WI38 (cell line): ENCODE data around the gene GGA2.

Experiments used
- H3K4me3 ChIP-seq: 2 replicates; pipeline ENCODE4 v1.5.1; 2011; ENCODE audit warnings: low read depth, mild to moderate bottlenecking, control low read depth, low read length
- CTCF ChIP-seq: IDR thresholded peaks from 2 replicates; pipeline ENCODE4 v1.5.1; 2012; ENCODE audit warnings: low read depth, mild to moderate bottlenecking, control low read depth, low read length

GGA2 gene

DNA sequence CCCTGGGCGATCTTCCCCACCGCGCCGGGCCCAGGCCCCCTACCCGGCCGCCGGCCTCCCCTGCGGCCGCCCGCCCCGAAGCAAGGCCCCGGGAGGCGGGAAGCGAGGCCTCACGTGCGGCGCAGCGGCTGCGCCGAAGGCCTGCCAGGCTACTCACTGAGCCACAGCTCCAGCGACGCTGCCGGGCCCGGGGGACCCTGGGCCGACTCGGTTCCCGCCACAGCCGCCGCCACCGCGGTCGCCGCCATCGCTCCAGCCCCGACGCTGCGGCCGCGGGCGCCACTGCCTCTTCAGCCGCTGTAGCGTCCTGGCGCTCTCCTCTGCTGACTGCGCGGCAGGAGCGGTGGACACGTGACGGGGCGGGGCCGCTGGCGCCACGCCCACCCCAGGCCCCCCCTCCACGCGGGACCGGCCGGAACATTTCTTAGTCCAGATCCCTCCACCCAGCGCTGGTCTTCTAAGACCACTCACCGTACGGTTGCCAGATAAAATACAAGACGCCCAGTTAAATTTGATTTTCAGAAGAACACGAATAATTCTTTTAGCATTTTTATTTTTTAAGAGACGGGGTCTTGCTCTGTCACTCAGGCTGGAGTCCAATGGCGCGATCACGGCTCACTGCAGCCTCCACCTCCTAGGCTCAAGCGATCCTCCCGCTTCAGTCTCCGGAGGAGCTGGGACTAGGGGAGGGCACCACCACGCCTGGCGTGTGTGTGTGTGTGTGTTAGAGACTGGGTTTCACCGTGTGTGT is at the start of gene GGA2:
Gene GGA2, minus strand, starts transcription at position 331 of the 751 bp plus-strand sequence. Its CDS starts 83 bp downstream, at position 248.
- TF ChIP-seq CTCF: no peak

GRCh38 chr16:23557779-23558702 is 47.7 kb upstream of the GGA2 start:
- peak overlapping the region; percentile 94 for H3K4me3 ChIP-seq

More for the DNA sequence above, at the start of gene GGA2:
- peak within 1 kb of the TSS; percentile 67 for H3K4me3 ChIP-seq

DNA sequence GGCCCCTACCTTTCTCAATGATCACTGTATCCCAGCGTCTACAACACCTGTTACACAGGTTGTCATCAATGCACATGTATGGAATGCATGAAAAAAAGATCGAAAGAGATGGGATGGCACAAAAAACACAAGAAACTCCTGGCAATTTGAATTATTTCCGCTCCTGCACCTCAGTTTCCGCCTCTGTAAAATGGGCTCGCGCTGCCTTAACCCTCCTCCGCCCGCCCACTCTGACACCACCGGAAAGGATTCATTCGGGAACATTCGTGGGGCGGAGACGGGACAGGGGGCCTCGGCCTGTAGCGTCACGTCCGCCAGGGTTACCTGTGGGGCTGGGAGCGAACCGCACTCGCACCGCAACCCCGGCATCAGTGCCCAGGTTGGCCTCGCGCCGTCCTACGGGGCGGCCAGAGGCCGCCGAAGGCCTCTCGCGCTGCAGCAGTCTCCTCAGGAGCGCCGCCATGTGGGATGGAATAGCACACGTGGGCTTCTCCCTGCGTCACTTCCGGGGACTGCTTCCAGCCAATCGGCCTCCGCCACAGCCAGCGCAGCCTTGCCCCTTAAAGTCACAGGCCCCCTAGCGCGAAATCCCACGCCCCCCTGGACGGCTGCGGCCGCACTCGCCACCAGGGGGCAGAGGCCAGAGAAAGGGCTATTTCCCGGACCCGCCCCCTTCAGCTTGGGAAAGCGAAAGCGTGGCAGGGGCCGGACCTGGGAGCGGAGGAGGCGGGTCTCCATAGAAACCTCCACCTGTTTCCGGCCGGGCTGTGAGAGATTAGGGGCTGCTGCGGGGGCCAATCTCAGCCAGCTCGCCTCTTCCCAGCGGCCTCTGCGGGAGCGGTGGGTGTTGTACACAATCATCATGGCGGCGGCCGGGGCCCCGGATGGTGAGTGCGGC is 46.8 kb upstream of the GGA2 start, which contains the start of the genes EARS2 and UBFD1:
Gene EARS2, minus strand, starts transcription at position 470 of the 898 bp plus-strand sequence. Its CDS starts 7 bp downstream, at position 463.
Gene UBFD1, plus strand, starts transcription at position 847 of the 898 bp plus-strand sequence. Its CDS starts 16 bp downstream, at position 863.
- peak within 1 kb of the TSS; percentile 94 for H3K4me3 ChIP-seq
- peak; percentile 79 for TF ChIP-seq CTCF

More at GRCh38 chr16:23557779-23558702, 47.7 kb upstream of the GGA2 start:
- TF ChIP-seq CTCF: no peak

DNA sequence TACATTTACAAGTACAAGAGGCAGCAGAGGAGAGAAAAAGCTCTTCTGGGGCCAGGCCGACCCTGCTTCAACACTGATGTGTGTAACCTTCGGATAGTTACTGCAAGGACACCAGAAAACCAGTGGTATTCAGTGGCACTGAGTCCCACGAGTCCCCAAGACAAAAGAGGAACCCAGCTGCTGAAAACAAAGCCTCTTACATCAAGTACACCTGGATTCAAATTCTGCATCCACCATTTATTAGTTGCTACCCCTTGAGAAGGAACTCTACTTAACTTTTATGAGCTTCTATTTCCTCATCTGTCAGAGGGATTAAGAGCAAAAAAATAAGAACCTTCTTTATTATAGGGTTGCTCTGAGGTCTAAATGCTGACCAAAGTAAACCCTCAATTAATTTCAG is 44.2 kb upstream of the GGA2 start:
- H3K4me3 ChIP-seq: no peak overlapping the region
- no peak for TF ChIP-seq CTCF

GRCh38 chr16:23552161-23552560 is 41.9 kb upstream of the GGA2 start:
- TF ChIP-seq CTCF: no peak
- no peak overlapping the region for H3K4me3 ChIP-seq

DNA sequence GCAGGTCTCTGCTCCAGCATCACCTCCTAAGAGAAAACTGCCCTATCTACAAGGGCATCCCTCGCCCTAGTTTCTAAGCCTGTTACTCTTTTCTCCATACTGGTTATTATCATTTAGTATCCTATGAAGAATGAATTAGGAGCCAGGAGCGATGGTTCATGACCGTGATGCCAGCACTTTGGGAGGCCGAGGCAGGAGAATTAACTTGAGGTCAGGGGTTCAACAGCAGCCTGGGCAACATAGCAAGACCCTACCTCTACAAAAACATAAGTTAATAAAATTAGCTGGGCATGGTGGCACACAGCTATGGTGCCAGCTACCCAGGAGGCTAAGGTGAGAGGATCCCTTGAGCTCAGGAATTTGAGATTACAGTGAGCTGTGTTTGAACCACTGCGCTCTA is 39.6 kb upstream of the GGA2 start:
- TF ChIP-seq CTCF: no peak
- no peak overlapping the region for H3K4me3 ChIP-seq
